SK-N-SH (cell line): Measurements from ENCODE around the gene FRMD4B. TPM values are rescaled to one million over a fixed set of nuclear protein-coding genes. Genes with fewer than 3 reads are reported as not detected.

Experiments used
- CTCF ChIA-PET: fragments of 300-600, 350-600 bp; formaldehyde crosslinking; extraction: SDS; loops from one replicate; lab custom pipeline; 2021; lab: Yijun Ruan, JAX
- POLR2A ChIA-PET: fragments of 350-600 bp; sonication (Branson Sonifier 250); formaldehyde crosslinking; extraction: SDS; loops from one replicate; lab custom pipeline; 2020; ENCODE audit warnings: antibody characterized with exemption, inconsistent platforms; lab: Yijun Ruan, JAX
- DNase-seq: peaks from one replicate; pipeline ENCODE4 v3.0.0; 2012
- H2AFZ ChIP-seq: fragments of 200-600 bp; sonication (generic); 2 replicates; pipeline ENCODE4 v1.8.1; 2016; ENCODE audit warnings: antibody characterized with exemption, mild to moderate bottlenecking, low read depth
- H3F3A ChIP-seq: fragments of 200-600 bp; sonication (generic); replicated peaks from 2 replicates; pipeline ENCODE3; 2016; ENCODE audit warnings: antibody characterized with exemption, mild to moderate bottlenecking; ENCODE audit not compliant: insufficient read depth
- H3K27ac ChIP-seq, 2 experiments: fragments of 200-500 bp in 1 of 2; fragments of 200-600 bp in 1 of 2; sonication (Bioruptor generic) in 1 of 2; sonication (generic), shearing (Covaris generic) in 1 of 2; 2 replicates each; pipeline versions ENCODE4 v1.5.1 to v1.6.1; 2014 to 2016; ENCODE audit warnings: low read depth in 2 of 2, inconsistent platforms in 1 of 2, low read length in 1 of 2, mild to moderate bottlenecking in 1 of 2, mixed read lengths in 1 of 2
- H3K27me3 ChIP-seq: fragments of 200-600 bp; sonication (generic), shearing (Covaris generic); 2 replicates; pipeline ENCODE4 v1.6.1; 2016; ENCODE audit warnings: mixed run types; ENCODE audit not compliant: insufficient read depth
- H3K36me3 ChIP-seq, 2 experiments: fragments of 200-500 bp in 1 of 2; fragments of 200-600 bp in 1 of 2; sonication (Bioruptor generic) in 1 of 2; sonication (generic) in 1 of 2; replicated peaks in 1 of 2; 2 replicates each; pipeline versions ENCODE3 to v1.5.1; 2014 to 2016; ENCODE audit warnings: low read length in 1 of 2, mild to moderate bottlenecking in 1 of 2; ENCODE audit not compliant: insufficient read depth in 2 of 2, control insufficient read depth in 1 of 2
- H3K4me1 ChIP-seq, 2 experiments: fragments of 200-500 bp in 1 of 2; fragments of 200-600 bp in 1 of 2; sonication (Bioruptor generic) in 1 of 2; sonication (generic), shearing (Covaris generic) in 1 of 2; 2 replicates each; pipeline versions ENCODE4 v1.5.1 to v1.6.1; 2014 to 2016; ENCODE audit warnings: low read depth in 1 of 2, low read length in 1 of 2, mixed run types in 1 of 2; ENCODE audit not compliant: insufficient read depth in 2 of 2, control insufficient read depth in 1 of 2
- H3K4me2 ChIP-seq: fragments of 200-600 bp; sonication (generic), shearing (Covaris generic); 2 replicates; pipeline ENCODE4 v1.6.1; 2017; ENCODE audit warnings: mixed run types
- H3K4me3 ChIP-seq, 2 experiments: fragments of 200-500 bp in 1 of 2; fragments of 200-600 bp in 1 of 2; sonication (Bioruptor generic) in 1 of 2; sonication (generic), shearing (Covaris generic) in 1 of 2; 2 replicates each; pipeline versions ENCODE4 v1.5.1 to v1.8.1; 2014 to 2016; ENCODE audit warnings: low read depth in 2 of 2, inconsistent platforms in 1 of 2, low read length in 1 of 2, mild to moderate bottlenecking in 1 of 2, mixed read lengths in 1 of 2, moderate library complexity in 1 of 2
- H3K79me2 ChIP-seq: fragments of 200-600 bp; sonication (generic); 2 replicates; pipeline ENCODE4 v1.8.1; 2017; ENCODE audit warnings: mild to moderate bottlenecking; ENCODE audit not compliant: insufficient read depth
- H3K9ac ChIP-seq: fragments of 200-600 bp; sonication (generic); 2 replicates; pipeline ENCODE4 v1.6.1; 2017; ENCODE audit warnings: mixed run types
- H3K9me2 ChIP-seq: fragments of 200-600 bp; sonication (generic); 2 replicates; pipeline ENCODE4 v1.6.1; 2017; ENCODE audit warnings: mixed run types
- H3K9me3 ChIP-seq: fragments of 200-600 bp; sonication (generic); 2 replicates; pipeline ENCODE4 v1.6.1; 2017; ENCODE audit warnings: mixed run types, mild to moderate bottlenecking, moderate library complexity
- H4K20me1 ChIP-seq: fragments of 200-600 bp; sonication (generic); 2 replicates; pipeline ENCODE4 v1.6.1; 2017; ENCODE audit warnings: mild to moderate bottlenecking, mixed run types; ENCODE audit not compliant: insufficient read depth
- CHD2 ChIP-seq: fragments of 150-350 bp; IDR thresholded peaks from 2 replicates; pipeline ENCODE4 v1.6.1; 2018; ENCODE audit warnings: low read length; ENCODE audit not compliant: partially characterized antibody
- CTCF ChIP-seq: fragments of 200-600 bp; sonication (generic); IDR thresholded peaks from 2 replicates; pipeline ENCODE4 v1.6.1; 2017; ENCODE audit warnings: antibody characterized with exemption, mild to moderate bottlenecking, moderate library complexity
- EZH2phosphoT487 ChIP-seq: fragments of 200-600 bp; sonication (generic); IDR thresholded peaks from 2 replicates; pipeline ENCODE4 v1.6.1; 2017; ENCODE audit warnings: low read depth, mixed run types, mild to moderate bottlenecking, antibody characterized with exemption, moderate library complexity, borderline replicate concordance
- FOXM1 ChIP-seq: IDR thresholded peaks from 2 replicates; pipeline ENCODE4 v1.4.0; 2012; ENCODE audit warnings: low read depth, mild to moderate bottlenecking
- GATA2 ChIP-seq: sonication (generic); formaldehyde crosslinking; IDR thresholded peaks from 2 replicates; pipeline ENCODE4 v1.5.0; 2020; ENCODE audit warnings: mild to moderate bottlenecking, missing genetic modification reagents
- JUND ChIP-seq: IDR thresholded peaks from 2 replicates; pipeline ENCODE4 v1.4.0; 2012
- MAX ChIP-seq: IDR thresholded peaks from 2 replicates; pipeline ENCODE4 v1.4.0; 2012; ENCODE audit warnings: low read depth
- MEF2A ChIP-seq: IDR thresholded peaks from 2 replicates; pipeline ENCODE4 v1.4.0; 2012; ENCODE audit warnings: low read depth, borderline replicate concordance
- MXI1 ChIP-seq: IDR thresholded peaks from 2 replicates; pipeline ENCODE4 v1.6.1; 2012; ENCODE audit warnings: mild to moderate bottlenecking, low read depth, low read length, improper control_type of control experiment
- NRF1 ChIP-seq: IDR thresholded peaks from 2 replicates; pipeline ENCODE4 v1.6.1; 2012; ENCODE audit warnings: low read depth, mild to moderate bottlenecking, low read length
- PBX3 ChIP-seq: IDR thresholded peaks from 2 replicates; pipeline ENCODE4; 2012
- REST ChIP-seq: IDR thresholded peaks from 2 replicates; pipeline ENCODE4 v1.6.1; 2012; ENCODE audit warnings: mild to moderate bottlenecking, low read depth, low read length, moderate library complexity
- SMC3 ChIP-seq: IDR thresholded peaks from 2 replicates; pipeline ENCODE4 v1.6.1; 2012; ENCODE audit warnings: low read depth, low read length, improper control_type of control experiment
- TEAD4 ChIP-seq: IDR thresholded peaks from 2 replicates; pipeline ENCODE4 v1.4.0; 2012; ENCODE audit warnings: mild to moderate bottlenecking, borderline replicate concordance; ENCODE audit not compliant: insufficient read depth
- YY1 ChIP-seq: IDR thresholded peaks from 2 replicates; pipeline ENCODE4 v1.4.0; 2012; ENCODE audit warnings: low read depth, mild to moderate bottlenecking
- WGBS: methylation state at CpG from one replicate; pipeline ENCODE4 v1.1.6; 2017; ENCODE audit warnings: low lambda C conversion rate; 5-methylcytosine and 5-hydroxymethylcytosine counted together
- polyA plus RNA-seq, 3 experiments: library from polyadenylated mRNA; depleted of rRNA; stranded (reverse); fragments of >200 nt; gene quantifications; 2 replicates each; pipeline ENCODE4 v1.2.3, GENCODE V29; 2012

FRMD4B gene
- polyA plus RNA-seq, 1 of the 3 experiments (the other 2 are of a cell fraction) = 0.53 TPM

- TF ChIP-seq MEF2A (no peak), SMC3 (no peak), MXI1 (no peak), NRF1 (no peak), GATA2 (no peak), REST (no peak), CHD2 (no peak), YY1 (no peak), CTCF (no peak), PBX3 (no peak), JUND (no peak), EZH2phosphoT487 (no peak), FOXM1 (no peak), MAX (no peak), TEAD4 (no peak)
- Histone ChIP-seq H3K4me3 (no peak overlapping the region), H3K9ac (no peak overlapping the region), H3K27me3 (no peaks in the 10 kb centered on the region), H3K9me3 (no peaks in the 10 kb centered on the region), H3K4me1 (no peaks in the 10 kb centered on the region), H3K9me2 (no peaks in the 10 kb centered on the region), H3K36me3 (peaks cover 0 to 9% of the 10 kb centered on the region in 2 experiments), H2AFZ (no peak overlapping the region), H3K79me2 (no peaks in the 10 kb centered on the region), H3F3A (peaks cover 4% of the 10 kb centered on the region), H3K27ac (no peak overlapping the region), H3K4me2 (no peak overlapping the region), H4K20me1 (no peaks in the 10 kb centered on the region)
- no peak for DNase-seq
- CTCF ChIA-PET = no interaction called here
- 84% methylated on average over 7 of the region's 7 CpGs for WGBS
- POLR2A ChIA-PET = no interaction called here
Observed at GRCh38 chr3:69219101-69219708, 166.7 kb downstream of the FRMD4B start.
